ENCODE data around the gene EDIL3. TPM values are rescaled to one million over a fixed set of nuclear protein-coding genes. Genes with fewer than 3 reads are reported as not detected.
"Not testable (repeated sequence)": the region's sequence is repeated elsewhere in the genome, so short reads cannot be mapped to it uniquely, and the experiment has no call there.

The EDIL3 gene
- total and polyA plus RNA-seq, 9 donors = 7.6 to 18.3 (median 11.6) TPM

DNA sequence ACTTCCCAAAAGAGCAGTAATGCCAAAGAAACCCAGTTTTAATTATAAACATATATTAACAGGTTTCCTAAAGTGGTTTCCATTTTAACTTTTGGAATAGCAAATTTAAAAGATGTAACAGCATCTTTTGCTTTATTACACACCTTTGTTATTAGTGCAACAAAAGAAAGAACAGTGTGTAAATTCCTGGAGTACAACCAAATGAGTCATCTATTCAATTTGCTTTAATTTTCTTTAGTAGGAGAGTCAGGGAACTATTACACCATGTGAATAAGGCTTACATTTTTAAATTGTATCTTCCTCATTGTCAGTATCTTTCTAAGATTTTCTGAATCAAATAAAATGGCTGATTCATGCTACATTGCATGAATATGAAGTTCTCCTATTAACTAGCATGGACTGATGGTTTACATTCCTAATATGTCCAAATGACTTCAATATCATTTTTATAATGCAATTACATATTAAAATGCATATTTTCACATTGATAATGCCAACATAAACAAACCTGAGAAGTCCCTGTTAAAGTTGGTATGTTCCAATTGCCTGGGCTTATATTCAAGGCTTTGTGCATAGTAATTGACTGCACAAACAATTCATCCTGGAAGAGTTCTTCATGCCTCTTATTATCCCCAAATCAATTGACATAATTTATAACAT lies 22.5 kb downstream of the EDIL3 start:
- H3K4me3 ChIP-seq (ENCODE audit: low read length) = no peak overlapping the region
- no peaks in the 10 kb centered on the region for H3K27me3 ChIP-seq (ENCODE audit: control insufficient read depth, insufficient read depth, low read length)
- H3K27ac ChIP-seq (ENCODE audit: low read length) = no peak overlapping the region
- no peak for DNase-seq
- no peaks in the 10 kb centered on the region for H3K4me1 ChIP-seq (ENCODE audit: control insufficient read depth, insufficient read depth, low read length)
- H3K9me3 ChIP-seq (replicated peaks; ENCODE audit: control insufficient read depth, low read depth, low read length) = no peaks in the 10 kb centered on the region
- H3K36me3 ChIP-seq (ENCODE audit: control insufficient read depth, insufficient read depth, low read length) = no peaks in the 10 kb centered on the region

DNA sequence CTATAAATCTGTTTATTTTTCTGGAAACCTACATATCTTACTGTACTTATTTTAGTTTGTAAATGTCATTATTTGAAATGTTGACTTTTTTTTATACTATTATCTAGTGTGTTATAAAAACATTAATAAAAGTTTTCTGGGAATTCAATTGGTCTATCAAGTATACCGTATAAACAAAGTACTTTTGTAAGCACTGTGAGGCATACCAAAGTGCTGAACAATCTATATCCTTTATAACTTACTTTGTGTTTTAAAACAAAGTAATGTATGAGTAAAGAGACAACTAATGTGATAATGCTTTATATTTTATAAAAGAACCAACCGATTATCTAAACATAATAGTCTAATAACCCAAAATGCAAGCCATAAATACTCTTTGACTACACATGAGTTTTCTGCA lies 23.1 kb downstream of the EDIL3 start:
- Histone ChIP-seq H3K9me3 (replicated peaks; ENCODE audit: control insufficient read depth, low read depth, low read length) (no peaks in the 10 kb centered on the region), H3K4me3 (ENCODE audit: low read length) (no peak overlapping the region), H3K4me1 (ENCODE audit: control insufficient read depth, insufficient read depth, low read length) (no peaks in the 10 kb centered on the region), H3K27me3 (ENCODE audit: control insufficient read depth, insufficient read depth, low read length) (no peaks in the 10 kb centered on the region), H3K36me3 (ENCODE audit: control insufficient read depth, insufficient read depth, low read length) (no peaks in the 10 kb centered on the region), H3K27ac (ENCODE audit: low read length) (no peak overlapping the region)
- no CpG with 5 or more reads among the region's 2 CpGs for WGBS (ENCODE audit: insufficient coverage)
- DNase-seq = no peak

DNA sequence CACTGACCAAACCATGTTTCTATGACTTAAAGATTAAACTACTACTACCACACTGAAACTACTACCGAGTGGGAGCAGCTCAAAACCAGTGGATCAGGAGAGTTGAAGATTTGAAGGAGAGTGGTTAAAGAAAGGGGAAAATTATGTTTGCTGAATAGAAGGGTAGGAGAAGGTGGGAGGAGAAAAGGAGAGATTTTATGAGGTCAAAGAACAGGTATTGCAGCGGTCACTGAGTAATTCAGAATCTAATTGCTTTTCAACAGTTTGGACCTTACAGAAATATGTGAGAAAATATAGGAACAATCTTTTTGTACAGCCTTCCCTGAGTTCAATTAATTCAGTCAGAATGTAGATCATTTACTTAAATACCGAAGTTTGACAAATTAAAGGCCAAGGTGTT lies 24.6 kb downstream of the EDIL3 start:
- Histone ChIP-seq H3K9me3 (replicated peaks; ENCODE audit: control insufficient read depth, low read depth, low read length) (no peaks in the 10 kb centered on the region), H3K36me3 (ENCODE audit: control insufficient read depth, insufficient read depth, low read length) (no peaks in the 10 kb centered on the region), H3K27ac (ENCODE audit: low read length) (no peak overlapping the region), H3K27me3 (ENCODE audit: control insufficient read depth, insufficient read depth, low read length) (no peaks in the 10 kb centered on the region), H3K4me1 (ENCODE audit: control insufficient read depth, insufficient read depth, low read length) (no peaks in the 10 kb centered on the region), H3K4me3 (ENCODE audit: low read length) (no peak overlapping the region)
- WGBS (ENCODE audit: insufficient coverage) = no CpG with 5 or more reads among the region's 3 CpGs
- no peak for DNase-seq

GRCh38 chr5:84354101-84354500 lies 30.6 kb downstream of the EDIL3 start:
- Histone ChIP-seq H3K4me1 (ENCODE audit: control insufficient read depth, insufficient read depth, low read length) (no peaks in the 10 kb centered on the region), H3K27me3 (ENCODE audit: control insufficient read depth, insufficient read depth, low read length) (no peaks in the 10 kb centered on the region), H3K4me3 (ENCODE audit: low read length) (no peak overlapping the region), H3K36me3 (ENCODE audit: control insufficient read depth, insufficient read depth, low read length) (no peaks in the 10 kb centered on the region), H3K9me3 (replicated peaks; ENCODE audit: control insufficient read depth, low read depth, low read length) (no peaks in the 10 kb centered on the region), H3K27ac (ENCODE audit: low read length) (no peak overlapping the region)
- no peak for DNase-seq
- WGBS (ENCODE audit: insufficient coverage) = 67% methylated on average over 2 of the region's 4 CpGs

DNA sequence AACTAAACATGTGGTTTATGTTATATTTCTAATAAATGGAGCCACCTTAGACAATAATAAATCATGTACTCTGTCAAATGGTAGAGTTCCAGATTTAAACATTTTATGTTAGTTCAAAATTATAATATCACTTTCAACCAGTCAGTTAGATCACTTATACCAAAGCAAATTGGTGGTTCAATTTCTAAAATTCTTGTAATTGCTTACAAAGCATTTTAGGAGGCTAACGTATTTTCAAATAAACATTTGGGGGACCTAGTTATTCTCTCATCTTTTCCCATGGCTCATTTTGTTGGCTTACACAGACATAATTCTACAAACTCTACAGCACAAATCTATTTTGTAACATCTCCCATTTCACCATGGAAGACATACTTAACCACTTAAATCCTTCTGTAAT lies 39.9 kb downstream of the EDIL3 start:
- no peaks in the 10 kb centered on the region for H3K36me3 ChIP-seq (ENCODE audit: control insufficient read depth, insufficient read depth, low read length)
- H3K27ac ChIP-seq (ENCODE audit: low read length) = no peak overlapping the region
- no CpG with 5 or more reads among the region's 1 CpG for WGBS (ENCODE audit: insufficient coverage)
- H3K9me3 ChIP-seq (replicated peaks; ENCODE audit: control insufficient read depth, low read depth, low read length) = no peaks in the 10 kb centered on the region
- no peaks in the 10 kb centered on the region for H3K27me3 ChIP-seq (ENCODE audit: control insufficient read depth, insufficient read depth, low read length)
- no peaks in the 10 kb centered on the region for H3K4me1 ChIP-seq (ENCODE audit: control insufficient read depth, insufficient read depth, low read length)
- no peak overlapping the region for H3K4me3 ChIP-seq (ENCODE audit: low read length)
- DNase-seq = no peak

GRCh38 chr5:84343171-84343570 lies 41.5 kb downstream of the EDIL3 start:
- H3K4me3 ChIP-seq (ENCODE audit: low read length) = no peak overlapping the region
- no peaks in the 10 kb centered on the region for H3K36me3 ChIP-seq (ENCODE audit: control insufficient read depth, insufficient read depth, low read length)
- no peaks in the 10 kb centered on the region for H3K9me3 ChIP-seq (replicated peaks; ENCODE audit: control insufficient read depth, low read depth, low read length)
- H3K27me3 ChIP-seq (ENCODE audit: control insufficient read depth, insufficient read depth, low read length) = no peaks in the 10 kb centered on the region
- H3K27ac ChIP-seq (ENCODE audit: low read length) = no peak overlapping the region
- peak; percentile 7 for DNase-seq
- no peaks in the 10 kb centered on the region for H3K4me1 ChIP-seq (ENCODE audit: control insufficient read depth, insufficient read depth, low read length)

DNA sequence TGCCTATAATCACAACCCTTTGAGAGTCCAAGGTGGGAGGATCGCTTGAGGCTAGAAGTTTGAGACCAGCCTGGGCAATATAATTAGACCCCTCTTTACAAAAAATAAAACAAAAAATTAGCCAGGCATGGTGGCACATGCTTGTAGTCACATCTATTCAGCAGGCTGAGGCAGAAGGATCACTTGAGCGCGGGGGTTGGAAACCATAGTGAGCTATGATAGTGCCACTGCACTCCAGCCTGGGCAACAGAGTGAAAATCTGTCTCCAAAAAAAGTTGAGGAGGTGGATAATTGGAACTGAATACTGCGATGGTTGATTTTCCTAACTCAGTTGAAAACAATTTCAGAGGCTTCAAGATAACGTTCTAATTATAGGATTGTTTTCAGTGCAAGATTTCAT lies 52.6 kb downstream of the EDIL3 start:
- Histone ChIP-seq H3K27ac (ENCODE audit: low read length) (no peak overlapping the region), H3K4me3 (ENCODE audit: low read length) (no peak overlapping the region), H3K27me3 (ENCODE audit: control insufficient read depth, insufficient read depth, low read length) (no peaks in the 10 kb centered on the region), H3K4me1 (ENCODE audit: control insufficient read depth, insufficient read depth, low read length) (no peaks in the 10 kb centered on the region), H3K9me3 (replicated peaks; ENCODE audit: control insufficient read depth, low read depth, low read length) (no peaks in the 10 kb centered on the region), H3K36me3 (ENCODE audit: control insufficient read depth, insufficient read depth, low read length) (no peaks in the 10 kb centered on the region)
- no peak for DNase-seq
- WGBS (ENCODE audit: insufficient coverage) = 90% methylated on average over 2 of the region's 5 CpGs

DNA sequence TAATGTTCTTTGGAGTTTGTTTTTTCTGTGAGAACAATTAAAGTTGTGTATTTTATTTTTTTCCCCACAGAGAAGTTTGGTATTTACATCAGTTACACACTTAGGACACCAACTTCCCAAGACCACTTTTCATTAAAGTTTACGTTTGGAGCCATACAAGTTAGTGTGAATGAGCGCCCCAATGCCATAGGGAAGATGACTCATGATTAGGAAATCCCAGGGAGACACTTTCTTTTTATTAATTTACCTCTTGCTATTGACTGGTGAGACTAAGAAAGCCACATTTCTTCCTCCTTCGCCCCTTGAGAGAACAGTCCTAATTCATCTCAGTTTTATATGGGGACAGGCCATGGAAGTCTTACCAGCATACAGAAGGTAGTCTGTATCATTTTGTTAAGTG lies 57.1 kb downstream of the EDIL3 start:
- no CpG with 5 or more reads among the region's 3 CpGs for WGBS (ENCODE audit: insufficient coverage)
- Histone ChIP-seq H3K27me3 (ENCODE audit: control insufficient read depth, insufficient read depth, low read length) (no peaks in the 10 kb centered on the region), H3K27ac (ENCODE audit: low read length) (no peak overlapping the region), H3K9me3 (replicated peaks; ENCODE audit: control insufficient read depth, low read depth, low read length) (no peaks in the 10 kb centered on the region), H3K4me1 (ENCODE audit: control insufficient read depth, insufficient read depth, low read length) (no peaks in the 10 kb centered on the region), H3K4me3 (ENCODE audit: low read length) (no peak overlapping the region), H3K36me3 (ENCODE audit: control insufficient read depth, insufficient read depth, low read length) (no peaks in the 10 kb centered on the region)
- DNase-seq = no peak

GRCh38 chr5:84322646-84323045 lies 62.0 kb downstream of the EDIL3 start:
- no CpG with 5 or more reads among the region's 3 CpGs for WGBS (ENCODE audit: insufficient coverage)
- Histone ChIP-seq H3K27me3 (ENCODE audit: control insufficient read depth, insufficient read depth, low read length) (no peaks in the 10 kb centered on the region), H3K4me1 (ENCODE audit: control insufficient read depth, insufficient read depth, low read length) (no peaks in the 10 kb centered on the region), H3K9me3 (replicated peaks; ENCODE audit: control insufficient read depth, low read depth, low read length) (no peaks in the 10 kb centered on the region), H3K4me3 (ENCODE audit: low read length) (no peak overlapping the region), H3K36me3 (ENCODE audit: control insufficient read depth, insufficient read depth, low read length) (no peaks in the 10 kb centered on the region), H3K27ac (ENCODE audit: low read length) (no peak overlapping the region)
- DNase-seq = no peak

- no CpG with 5 or more reads among the region's 1 CpG for WGBS (ENCODE audit: insufficient coverage)
- not testable (repeated sequence) for H3K36me3 ChIP-seq (ENCODE audit: control insufficient read depth, insufficient read depth, low read length); H3K4me3 ChIP-seq (ENCODE audit: low read length); H3K4me1 ChIP-seq (ENCODE audit: control insufficient read depth, insufficient read depth, low read length); H3K27me3 ChIP-seq (ENCODE audit: control insufficient read depth, insufficient read depth, low read length); DNase-seq; H3K9me3 ChIP-seq (replicated peaks; ENCODE audit: control insufficient read depth, low read depth, low read length); H3K27ac ChIP-seq (ENCODE audit: low read length)
Observed at GRCh38 chr5:84317826-84318225, 66.9 kb downstream of the EDIL3 start.

GRCh38 chr5:84312280-84312679 lies 72.4 kb downstream of the EDIL3 start:
- not testable (repeated sequence) for H3K4me3 ChIP-seq (ENCODE audit: low read length); H3K36me3 ChIP-seq (ENCODE audit: control insufficient read depth, insufficient read depth, low read length)

More at GRCh38 chr5:84312280-84312679, 72.4 kb downstream of the EDIL3 start:
- DNase-seq; H3K27ac ChIP-seq (ENCODE audit: low read length); H3K9me3 ChIP-seq (replicated peaks; ENCODE audit: control insufficient read depth, low read depth, low read length); H3K4me1 ChIP-seq (ENCODE audit: control insufficient read depth, insufficient read depth, low read length); H3K27me3 ChIP-seq (ENCODE audit: control insufficient read depth, insufficient read depth, low read length): not testable (repeated sequence)
- WGBS (ENCODE audit: insufficient coverage) = 93% methylated on average over 6 of the region's 30 CpGs
